Activated CD8-positive, alpha-beta memory T cell treated with anti-CD3 and anti-CD28 coated beads, Interleukin-2, amount 50 U/mL, for 48 hours (primary cell): ENCODE data around the gene WWOX.

ENCODE experiments used
- DNase-seq: peaks from one replicate; pipeline ENCODE4 v3.0.0-alpha.2; 2020

The WWOX gene

DNA sequence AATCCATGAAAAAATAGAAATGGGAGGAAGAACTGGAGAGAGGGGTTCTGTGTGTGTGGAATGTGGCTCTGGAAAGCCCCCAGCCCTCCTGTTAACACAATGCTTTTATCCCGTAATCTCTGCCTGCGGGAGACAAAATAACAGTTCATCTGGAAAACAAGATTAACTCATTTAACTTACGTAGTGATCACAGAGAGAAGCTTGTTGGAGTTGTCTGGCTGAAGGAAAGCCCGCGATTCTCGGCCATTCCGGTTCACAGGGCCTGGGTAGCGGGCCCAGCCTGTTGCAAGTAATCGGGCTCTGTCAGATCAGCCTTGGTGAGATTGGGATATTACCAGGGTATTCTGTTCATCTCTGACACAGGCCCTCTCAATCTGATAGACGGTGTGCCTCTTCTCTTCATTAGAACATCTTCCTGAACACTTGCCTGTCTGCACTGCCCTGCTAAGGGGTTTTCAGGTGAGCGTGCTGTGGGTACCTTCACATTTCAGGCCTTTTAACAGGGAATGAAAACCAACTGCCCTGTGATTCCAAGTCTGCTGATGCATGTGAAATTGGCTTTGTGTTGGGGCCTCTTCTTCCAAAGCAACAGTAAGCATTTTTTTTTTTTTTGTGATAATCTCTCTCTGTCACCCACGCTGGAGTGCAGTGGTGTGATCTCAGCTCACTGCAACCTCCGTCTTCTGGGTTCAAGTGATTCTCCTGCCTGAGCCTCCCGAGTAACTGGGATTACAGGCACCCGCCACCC, 609.9 kb downstream of the WWOX start:
- no peak for DNase-seq

DNA sequence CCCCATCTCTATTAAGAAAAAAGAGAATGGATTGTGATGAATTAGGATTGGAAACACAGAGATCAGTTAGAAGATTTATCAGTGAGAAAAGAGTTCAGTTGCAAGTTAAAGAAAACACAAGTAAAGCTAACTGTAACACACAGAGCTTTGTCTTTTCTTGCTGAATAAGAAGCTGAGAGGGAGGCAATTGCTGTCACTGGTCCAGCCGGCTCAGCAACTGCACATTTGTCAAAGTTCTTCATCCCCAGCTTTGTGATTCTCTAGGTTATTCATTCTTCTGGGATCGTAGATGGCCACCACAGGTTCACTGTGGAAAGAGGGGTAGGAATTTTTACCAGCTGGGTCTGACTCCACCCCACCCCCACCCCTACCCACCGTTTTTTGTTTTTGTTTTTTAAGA, 615.7 kb downstream of the WWOX start:
- DNase-seq: no peak

DNA sequence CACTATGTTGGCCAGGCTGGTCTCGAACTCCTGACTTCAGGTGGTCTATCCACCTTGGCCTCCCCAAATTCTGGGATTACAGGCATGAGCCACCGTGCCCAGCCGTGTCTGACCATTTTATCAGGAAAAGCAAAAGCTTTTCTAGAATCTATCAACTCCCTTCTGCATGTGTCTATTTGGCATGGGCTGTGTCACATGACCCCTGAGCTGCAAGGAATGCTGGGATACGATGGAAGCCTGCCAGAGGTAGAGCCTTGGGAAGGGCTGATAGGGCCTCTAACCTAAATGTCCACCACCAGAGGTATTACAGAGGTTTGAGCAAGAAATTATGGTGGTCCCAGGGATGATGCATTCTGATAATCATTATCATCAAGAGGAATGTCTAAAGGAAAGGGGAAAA, 616.2 kb downstream of the WWOX start:
- no peak for DNase-seq

DNA sequence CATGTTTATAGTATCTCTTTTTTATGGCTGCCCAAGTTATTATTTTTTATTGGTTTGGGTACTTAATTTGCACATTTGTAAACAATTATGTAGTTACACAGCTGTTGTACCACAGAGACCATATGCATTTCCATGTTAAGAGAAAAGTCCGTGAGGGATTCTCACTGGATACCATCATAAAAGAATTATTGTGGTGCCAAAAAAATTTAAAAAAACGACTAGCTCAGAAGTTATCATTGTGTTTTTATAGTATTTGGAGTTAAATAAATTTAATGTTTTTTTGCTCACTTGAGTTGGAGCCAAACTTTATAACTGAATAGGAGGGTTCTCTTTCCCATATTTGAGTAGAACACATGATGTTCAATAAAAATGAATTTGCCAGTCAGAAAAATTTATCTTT, 618.7 kb downstream of the WWOX start:
- DNase-seq: no peak

DNA sequence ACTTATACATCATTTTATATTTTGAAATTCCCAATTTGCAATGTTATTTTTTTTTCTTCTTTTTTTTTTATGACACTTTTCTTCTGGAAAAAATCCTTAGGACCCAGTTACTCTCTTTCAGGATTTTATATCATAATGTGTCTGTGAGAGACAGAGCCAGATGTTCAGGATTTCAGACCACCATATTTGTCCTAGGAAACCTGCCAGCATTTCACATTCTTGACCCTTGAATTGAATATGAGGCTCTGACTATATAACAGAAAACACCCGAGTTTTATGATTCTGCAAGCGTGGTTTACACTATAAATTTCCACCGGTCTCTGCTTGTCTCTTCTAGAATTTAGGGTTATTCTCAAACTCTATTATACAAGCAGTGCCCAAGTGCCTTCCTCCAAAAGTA, 621.0 kb downstream of the WWOX start:
- DNase-seq: no peak

DNA sequence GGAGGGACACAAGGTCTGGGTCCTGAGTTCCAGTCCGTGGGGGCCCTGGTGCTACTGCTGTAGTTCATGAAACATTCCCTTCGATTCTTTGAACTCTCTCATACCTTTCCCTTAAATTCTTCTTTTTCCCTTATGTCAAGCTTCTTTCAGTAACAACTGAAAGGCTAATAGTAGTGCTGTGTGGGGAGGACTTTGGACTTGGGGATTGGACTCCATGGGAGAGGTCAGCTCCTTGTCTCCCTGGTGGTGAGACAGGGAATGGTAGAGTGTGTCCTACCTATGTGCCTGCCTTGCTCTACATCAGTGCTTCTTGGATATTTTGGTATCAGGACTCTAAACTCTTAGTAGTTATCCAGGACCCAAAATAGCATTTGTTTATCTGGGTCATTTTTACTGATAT, 628.1 kb downstream of the WWOX start:
- DNase-seq: no peak

DNA sequence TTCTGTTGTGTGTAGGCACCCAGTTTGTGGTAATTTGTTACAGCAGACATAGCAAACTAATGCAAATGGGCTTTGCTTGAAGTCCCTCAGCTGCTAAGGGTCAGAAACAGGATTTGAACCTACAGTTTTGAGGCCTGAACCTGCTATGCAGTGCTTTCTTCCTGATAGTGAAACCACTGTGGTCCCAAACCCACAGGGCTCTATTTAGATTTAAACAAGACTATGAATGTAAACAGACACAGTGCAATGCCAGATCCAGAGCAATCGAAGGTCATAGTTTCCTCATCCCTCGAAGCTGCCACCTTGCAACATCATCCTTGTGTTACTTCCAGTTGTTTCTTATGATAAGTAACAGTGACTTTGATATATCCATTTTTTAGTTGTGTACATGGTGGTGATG, 630.2 kb downstream of the WWOX start:
- DNase-seq: no peak

DNA sequence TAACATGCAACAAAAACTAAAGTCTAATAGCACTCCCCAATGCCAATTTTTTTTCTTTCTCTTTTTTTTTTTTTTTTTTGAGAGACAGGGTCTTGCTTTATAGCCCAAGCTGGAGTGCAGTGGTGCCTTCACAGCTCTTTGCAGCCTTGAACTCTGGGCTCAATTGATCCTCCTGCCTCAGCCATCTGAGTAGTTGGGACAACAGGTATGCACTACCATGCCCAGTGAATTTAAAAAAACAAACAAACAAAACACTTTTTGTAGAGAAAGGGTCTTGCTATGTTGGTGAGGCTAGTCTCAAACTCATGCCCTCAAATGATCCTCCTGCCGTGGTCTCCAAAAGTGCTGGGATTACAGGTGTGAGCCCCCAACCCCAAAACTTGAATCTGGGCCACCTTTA, 632.3 kb downstream of the WWOX start:
- no peak for DNase-seq

DNA sequence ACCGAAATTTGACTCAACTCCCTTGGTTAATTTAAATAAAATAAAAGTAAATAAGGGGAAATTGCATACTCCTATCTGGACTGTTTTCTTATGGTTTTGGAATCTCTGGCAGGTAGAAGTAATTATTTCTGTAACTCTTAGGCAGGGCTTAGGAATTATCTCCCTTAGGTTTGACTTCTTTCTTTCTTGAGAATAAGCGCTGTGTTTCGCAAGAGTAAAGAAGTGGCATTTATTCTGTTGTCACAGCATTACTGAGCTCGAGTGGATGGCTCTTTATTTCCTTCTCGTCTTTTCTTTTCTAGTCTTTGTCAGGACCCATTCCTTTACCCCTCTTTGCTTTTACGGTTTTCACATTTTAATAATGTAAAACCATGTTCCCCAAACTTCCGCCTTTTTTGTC, 633.2 kb downstream of the WWOX start:
- no peak for DNase-seq

DNA sequence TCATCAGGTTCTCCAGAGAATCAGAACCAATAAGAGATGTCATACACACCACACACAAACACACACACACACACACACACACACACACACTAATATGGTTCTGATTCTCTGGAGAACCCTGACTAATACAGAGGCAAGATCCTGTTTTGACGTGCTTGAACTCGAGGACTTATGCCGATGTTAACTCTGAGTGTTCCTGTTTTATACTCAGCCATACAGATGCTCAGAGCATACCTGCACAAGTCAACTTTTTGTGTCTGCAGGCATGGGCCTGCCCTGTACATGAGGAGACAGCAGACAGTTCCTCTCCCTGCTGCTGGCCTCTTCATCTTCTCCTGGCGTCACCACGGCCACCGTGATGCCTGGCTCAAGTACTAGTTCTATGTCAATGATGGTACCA, 635.9 kb downstream of the WWOX start:
- DNase-seq: no peak

DNA sequence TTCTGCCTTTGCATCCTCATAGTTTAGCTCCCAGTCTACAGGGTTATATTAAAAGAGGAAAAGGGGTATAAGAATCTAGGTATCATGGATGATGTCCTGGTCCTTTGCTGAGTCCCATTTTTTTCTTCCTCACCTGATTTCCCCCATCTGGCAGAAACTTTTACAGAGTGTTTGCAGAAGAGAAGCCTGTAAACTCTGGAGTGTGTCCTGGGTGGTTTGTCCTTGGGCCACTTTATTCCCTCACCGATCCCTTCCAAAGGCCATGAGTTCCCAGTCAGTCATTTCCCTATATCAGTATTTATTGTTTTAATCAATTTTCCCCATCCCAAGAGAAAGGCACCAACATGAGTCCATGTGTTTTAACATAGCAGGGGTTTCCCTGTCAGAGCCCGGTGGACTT, 638.2 kb downstream of the WWOX start:
- no peak for DNase-seq

DNA sequence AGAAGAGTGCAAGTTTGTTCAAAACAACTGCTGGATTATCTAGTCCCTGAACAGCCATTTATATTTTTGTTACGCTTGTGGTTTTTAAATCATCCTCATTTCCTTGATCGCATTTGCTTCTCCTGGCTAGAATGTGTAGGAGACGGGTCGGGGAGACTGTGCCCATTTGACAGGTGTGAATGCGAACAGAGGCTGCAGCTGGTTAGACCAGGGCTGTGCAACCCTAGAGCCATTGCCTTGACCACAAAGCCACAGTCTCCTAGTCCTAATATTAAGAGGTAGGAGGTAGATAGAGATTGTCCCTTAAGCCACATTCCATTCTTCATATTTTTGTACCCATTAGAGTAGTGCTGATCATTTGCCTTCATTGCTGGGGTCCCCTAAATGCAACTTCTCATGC, 639.1 kb downstream of the WWOX start:
- no peak for DNase-seq

DNA sequence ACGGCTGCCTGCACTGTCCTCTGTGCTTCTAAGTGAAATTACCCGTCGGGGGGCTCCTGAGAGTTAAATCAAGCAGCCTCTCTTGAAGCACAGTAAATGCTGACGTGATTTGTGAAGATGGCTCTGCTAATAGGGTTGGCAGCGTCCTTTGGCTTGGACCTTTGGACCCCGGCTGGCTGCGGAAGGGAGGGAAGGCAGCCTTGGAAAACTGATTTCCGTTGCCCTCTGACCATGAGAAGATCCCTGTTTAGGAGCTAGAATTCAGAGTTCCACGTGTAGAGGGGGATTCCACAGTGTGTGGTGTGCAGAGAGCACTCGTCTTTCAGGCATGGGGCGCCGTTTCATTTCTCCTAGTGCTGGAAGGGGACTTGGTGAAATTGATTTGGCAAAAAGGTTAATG, 640.8 kb downstream of the WWOX start:
- no peak for DNase-seq

DNA sequence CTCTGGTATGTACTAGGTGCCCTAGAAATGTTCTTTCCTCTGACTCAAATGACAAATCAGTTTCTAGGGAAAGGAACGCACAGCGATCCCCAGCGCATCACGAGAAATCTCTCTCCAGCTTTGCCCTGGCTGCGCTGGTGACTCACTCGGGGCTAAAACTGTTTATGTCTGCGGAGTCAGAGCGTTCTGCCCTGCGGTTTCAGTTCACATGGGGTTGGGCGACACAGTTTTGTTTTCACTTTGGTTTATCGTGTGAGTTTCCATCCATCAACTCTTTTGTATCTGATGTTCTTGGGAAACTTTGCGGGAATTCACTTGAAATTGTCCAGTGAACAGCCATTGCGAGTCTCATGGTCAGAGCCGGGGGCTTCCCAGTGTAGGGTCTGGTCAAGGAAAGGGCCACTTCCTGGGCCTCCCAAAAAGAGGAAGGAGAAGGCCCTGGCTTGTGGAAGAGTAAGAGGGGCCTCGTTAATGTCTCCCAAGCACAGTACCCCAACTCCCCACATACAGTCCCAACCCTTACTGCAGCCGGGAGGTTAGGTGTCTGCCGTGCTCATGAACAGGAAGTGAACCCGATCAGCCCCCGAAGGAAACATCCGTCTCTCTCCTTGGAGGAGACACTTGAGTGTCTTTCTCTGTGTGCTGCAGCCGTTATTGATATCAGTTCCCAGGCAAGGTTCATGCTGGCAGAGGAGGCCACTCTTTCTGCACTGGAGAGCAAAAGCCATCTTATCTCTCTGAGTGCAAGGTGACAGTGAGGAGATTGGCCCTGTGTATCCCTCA, 643.2 kb downstream of the WWOX start:
- DNase-seq: peak; percentile 79

DNA sequence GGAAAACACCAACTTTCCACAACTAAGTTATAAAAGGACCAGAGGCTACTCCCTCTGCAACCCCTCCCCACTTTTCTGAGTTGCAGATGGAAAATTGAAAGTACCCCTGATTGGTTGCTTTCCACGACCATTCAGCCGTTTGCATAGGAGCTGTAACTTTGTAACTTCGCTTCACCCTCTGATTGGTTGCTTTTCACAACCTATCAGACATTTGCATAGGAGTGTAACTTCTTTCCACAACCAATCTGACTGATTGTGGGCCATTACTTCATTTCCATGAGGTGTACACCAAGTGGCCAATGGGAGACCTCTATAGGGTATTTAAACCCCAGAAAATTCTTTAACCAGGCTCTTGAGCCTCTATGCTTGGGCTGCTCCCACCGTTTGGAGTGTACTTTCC, 644.1 kb downstream of the WWOX start:
- DNase-seq: no peak

DNA sequence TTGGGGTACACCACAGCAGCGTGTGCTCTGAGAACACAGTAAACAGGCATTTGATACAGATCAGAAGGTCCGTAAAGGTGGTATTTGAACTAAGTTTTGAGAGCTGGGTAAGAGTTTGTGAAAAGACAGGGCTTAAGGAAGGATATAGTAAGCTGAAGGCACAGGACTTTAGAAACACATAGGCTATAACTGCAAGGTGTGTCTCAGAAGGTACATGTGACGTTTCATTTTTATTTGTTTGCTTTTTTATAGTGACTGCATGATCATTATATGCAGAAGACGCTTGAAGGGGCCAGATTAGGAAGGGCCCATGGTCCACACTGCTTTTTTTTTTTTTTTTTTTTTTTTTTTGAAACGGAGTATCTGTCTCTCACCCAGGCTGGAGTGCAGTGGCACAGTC, 644.6 kb downstream of the WWOX start:
- DNase-seq: no peak

DNA sequence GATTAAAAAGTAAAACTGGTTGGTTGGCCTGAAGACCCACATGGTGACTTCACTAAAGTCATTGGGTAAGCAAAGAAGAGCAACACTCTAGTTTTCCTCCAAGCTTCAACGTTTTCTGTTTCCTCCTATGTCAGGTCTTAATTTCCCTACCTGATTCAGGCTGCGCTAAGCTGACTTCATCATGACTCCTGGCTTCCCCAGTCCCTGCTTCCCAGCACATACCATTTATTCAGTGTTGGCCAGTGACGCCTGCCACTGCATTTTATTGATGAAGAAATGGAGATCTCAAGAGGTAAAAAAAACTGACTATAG, 645.3 kb downstream of the WWOX start:
- no peak for DNase-seq

DNA sequence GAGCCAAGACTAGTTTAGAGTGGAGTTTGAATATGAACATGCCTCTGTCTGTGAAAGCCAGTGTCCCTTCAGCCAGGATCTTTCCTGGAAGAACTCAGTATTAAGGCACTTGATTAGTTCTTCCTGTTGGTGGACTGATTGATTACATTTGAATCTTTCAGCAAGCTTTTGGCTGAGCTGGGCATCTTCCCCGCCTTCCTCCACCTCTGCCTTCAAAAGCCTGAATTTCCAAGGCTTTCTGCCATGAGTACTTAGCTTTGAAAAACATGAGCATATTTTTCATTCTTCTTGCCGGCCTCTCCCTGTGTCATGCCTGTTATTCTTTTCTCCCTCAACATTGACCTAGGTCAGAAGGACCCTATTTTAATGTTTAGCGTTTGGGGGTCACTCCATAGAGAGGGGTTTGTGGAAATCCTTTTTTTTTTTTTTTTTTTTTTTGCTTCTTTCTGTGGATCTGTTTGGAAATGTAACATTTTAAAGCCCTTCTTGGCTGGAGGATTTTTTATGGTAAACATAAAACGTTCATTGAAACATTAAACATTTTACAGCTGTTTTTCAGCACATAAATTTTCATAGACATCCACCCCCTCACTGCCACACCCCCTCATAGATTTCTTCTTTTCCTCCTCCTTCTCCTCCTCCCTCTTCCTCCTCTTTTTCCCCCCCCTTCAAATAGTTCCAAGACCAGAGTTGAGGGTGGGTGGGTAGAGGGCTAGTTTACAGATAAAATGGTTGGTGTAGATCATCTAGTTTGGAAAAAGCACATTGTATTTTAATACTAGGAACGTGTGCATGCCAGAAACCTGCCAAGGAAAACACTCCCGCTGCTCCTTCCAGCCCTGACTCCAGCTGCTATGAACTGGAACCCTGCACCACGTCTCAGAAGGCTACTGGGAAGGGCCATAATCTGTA, 645.9 kb downstream of the WWOX start:
- DNase-seq: no peak

DNA sequence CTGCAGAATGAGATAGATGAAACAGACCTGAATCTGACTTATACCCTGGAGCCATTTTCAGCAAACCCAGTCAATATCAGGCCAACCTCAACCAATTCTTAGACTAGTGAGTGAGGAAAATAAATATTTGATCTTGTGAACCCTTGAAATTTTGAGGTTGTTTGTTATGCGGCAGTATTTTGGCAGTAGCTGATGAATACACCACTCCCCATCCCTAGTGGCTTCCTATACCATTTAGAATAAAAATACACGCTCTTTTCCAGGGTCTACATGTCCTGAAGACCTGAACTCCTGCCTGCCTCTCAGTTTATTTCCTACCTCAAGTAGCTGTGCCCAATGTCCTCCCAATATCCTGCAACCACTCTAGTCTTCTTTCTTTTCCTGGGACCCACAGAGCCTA, 647.3 kb downstream of the WWOX start:
- DNase-seq: no peak

DNA sequence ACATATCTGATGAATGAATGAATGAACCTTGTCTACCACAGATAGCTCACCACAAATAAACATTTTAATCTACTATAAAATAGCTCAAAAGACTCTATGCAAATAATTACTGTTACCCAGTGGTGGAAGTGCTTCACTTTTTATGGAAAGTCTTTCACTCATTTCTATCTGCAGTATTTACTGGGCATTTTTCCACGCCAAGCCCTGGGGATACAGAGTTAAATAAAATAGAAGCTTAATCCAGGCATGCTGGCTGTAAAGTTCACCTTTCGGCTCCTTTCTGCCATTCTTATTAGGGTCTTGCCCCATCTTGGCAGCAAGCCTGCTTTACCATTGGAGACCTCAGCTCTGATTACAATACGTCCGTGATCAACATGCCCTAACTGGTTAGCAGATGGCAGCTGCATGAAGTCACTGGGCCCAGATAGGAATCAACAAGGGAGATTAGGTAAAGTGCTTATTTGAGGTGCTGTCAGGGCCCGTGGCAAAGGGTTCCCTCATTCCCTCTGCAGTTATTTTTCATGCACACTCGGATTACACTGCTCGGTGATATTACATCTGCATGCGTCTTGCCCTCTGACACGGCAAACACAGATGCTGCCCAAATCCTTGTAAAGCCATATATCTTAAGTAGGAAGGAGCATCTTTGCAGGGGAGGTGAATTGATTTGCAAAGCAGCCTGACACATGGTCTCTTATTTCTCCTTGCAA, 648.9 kb downstream of the WWOX start:
- no peak for DNase-seq

DNA sequence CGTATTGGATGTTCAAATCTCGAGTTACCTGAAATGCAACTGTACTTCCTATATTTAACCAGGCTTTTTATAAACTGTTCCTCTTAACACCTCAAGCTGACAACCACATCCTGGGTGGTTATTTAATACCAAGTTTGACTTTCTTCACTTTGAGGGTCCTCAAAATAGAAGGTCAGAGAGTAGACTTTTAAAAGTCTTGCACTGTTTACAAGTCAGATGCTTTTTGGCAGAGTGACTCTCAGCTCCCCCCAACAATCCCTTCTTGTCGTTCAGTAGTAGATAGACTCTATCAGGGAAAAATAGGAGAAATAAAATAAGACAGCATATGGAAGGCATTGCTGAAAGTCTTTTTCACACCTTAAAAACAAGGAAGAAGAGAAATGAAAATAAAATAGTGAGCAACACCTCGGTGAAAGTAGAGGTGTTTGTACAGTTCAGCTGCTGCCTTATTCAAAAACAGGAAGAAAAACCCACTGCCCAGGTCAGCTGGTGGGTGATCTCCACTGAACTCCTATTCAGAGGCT, 650.4 kb downstream of the WWOX start:
- no peak for DNase-seq

DNA sequence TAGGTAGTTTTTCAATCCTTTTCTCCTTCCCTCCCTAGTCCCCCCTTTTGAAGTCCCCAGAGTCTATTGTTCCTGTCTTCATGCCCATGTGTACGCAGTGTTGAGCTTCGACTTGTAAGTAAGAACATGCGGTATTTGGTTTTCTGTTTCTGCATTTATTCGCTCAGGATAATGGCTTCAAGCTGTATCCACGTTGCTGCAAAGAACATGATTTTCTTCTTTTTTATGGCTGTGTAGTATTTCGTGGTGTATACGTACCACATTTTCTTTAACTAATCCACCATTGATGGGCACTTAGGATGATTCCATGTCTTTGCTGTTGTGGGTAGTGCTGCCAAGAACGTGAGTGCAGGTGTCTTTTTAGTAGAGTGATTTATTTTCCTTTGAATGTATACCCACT, 651.2 kb downstream of the WWOX start:
- DNase-seq: no peak

DNA sequence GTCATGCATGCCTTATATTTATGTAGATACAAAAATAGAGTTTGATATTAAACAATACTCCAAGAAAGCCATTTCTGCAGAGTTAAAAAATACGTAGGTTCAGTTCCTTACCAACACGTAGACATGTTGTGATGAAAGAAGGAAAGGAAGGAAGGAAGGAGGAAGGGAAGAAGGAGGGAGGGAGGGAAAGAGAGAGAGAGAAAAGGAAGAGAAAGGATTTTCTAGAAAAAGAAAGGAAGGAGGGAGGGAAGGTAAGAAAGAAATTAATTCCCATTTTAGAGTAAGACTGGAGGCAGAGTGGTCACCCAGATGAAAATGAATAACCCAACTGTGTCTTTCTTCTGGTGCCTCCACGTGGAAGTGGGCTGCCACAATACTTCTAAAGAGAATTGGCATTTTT, 652.1 kb downstream of the WWOX start:
- DNase-seq: no peak
